ENCODE measurements around the gene PTPRN2. TPM values are rescaled to one million over a fixed set of nuclear protein-coding genes. Genes with fewer than 3 reads are reported as not detected.

The PTPRN2 gene
- total RNA-seq, 1 donor = 0.09 TPM

DNA sequence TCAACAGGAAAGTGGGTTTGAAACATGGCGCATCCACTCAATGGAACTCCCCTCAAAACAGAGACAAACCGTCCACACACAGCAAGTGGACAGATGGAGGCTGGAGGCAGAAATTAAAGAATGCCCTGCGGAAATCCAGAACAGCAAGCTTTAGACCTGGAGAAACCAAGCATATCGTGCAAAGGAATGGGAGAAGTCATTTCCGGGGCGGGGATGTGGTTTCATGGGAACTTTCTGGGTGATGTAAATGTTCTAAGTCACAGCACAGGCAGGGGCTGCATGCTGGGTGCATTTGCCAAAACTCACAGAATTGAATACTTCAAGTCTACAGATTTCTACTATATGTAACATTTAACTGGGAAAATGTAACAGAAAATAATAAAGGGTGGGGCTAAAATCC lies 213.0 kb downstream of the PTPRN2 start:
- no peak for DNase-seq (ENCODE audit: low read depth)
- no peak for TF ChIP-seq CTCF (IDR thresholded peaks at IDR 0.05; ENCODE audit: insufficient read depth, low read length)
- H3K4me3 ChIP-seq (ENCODE audit: low read depth, low read length) = no peak overlapping the region

DNA sequence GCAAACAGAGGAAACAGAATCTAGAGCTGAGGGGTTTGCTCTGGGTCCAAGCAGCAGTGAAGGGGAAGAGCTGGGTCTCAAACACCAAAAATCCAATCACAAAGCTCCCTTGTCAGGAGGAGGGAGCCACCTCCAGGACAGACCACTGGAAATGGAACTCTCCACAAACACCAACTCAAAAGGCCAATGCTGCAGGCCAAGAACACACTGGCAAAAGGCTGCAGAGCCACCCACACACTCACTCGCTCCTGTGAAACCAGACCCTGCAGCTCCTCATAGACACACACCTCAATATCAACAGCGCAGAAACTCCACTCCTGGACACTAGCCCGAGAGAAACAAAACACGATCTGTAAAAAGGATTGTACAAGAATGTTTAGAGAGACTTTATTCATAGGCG lies 213.5 kb downstream of the PTPRN2 start:
- no peak for TF ChIP-seq CTCF (IDR thresholded peaks at IDR 0.05; ENCODE audit: insufficient read depth, low read length)

GRCh38 chr7:158373476-158374133 lies 214.0 kb downstream of the PTPRN2 start:
- DNase-seq (ENCODE audit: low read depth) = no peak
- no peak for TF ChIP-seq CTCF (IDR thresholded peaks at IDR 0.05; ENCODE audit: insufficient read depth, low read length)
- no peak overlapping the region for H3K4me3 ChIP-seq (ENCODE audit: low read depth, low read length)

More for the DNA sequence above, 213.5 kb downstream of the PTPRN2 start:
- no peak overlapping the region for H3K4me3 ChIP-seq (ENCODE audit: low read depth, low read length)
- no peak for DNase-seq (ENCODE audit: low read depth)

GRCh38 chr7:158372400-158373342 lies 215.0 kb downstream of the PTPRN2 start:
- no peak for TF ChIP-seq CTCF (IDR thresholded peaks at IDR 0.05; ENCODE audit: insufficient read depth, low read length)
- no peak overlapping the region for H3K4me3 ChIP-seq (ENCODE audit: low read depth, low read length)
- no peak for DNase-seq (ENCODE audit: low read depth)

- no peak for DNase-seq (ENCODE audit: low read depth)
- H3K4me3 ChIP-seq (ENCODE audit: low read depth, low read length) = no peak overlapping the region
- no peak for TF ChIP-seq CTCF (IDR thresholded peaks at IDR 0.05; ENCODE audit: insufficient read depth, low read length)
Observed at GRCh38 chr7:158371856-158372255, 215.8 kb downstream of the PTPRN2 start.

DNA sequence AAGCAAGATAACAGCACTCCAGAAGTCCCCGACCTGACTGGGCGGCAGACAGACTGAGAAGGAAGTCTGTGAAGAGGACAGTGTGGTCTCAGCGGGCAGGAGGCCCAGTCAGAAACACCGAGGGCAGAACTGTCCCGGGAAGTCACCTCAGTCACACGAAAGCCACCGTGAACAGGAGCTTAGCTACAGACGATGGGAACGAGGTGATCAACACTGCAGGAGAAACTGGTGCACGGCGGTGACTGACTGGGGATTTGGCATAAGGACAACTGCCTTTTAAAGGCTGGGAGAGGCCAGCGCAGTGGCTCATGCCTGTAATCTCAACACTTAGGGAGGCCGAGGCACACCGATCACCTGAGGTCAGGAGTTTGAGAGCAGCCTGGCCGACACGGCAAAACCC lies 217.8 kb downstream of the PTPRN2 start:
- no peak for TF ChIP-seq CTCF (IDR thresholded peaks at IDR 0.05; ENCODE audit: insufficient read depth, low read length)
- H3K4me3 ChIP-seq (ENCODE audit: low read depth, low read length) = no peak overlapping the region
- no peak for DNase-seq (ENCODE audit: low read depth)

All from fibroblast of the aortic adventitia (primary cell).